ENCODE data around the gene RNF144B. TPM values are rescaled to one million over a fixed set of nuclear protein-coding genes. Genes with fewer than 3 reads are reported as not detected.

Gene RNF144B
- total RNA-seq: 2.1 and 13.2 TPM in 2 replicates

GRCh38 chr6:18387061-18387721 lies at the start of gene RNF144B:
TSS of gene RNF144B (plus strand) at chr6:18387350. CDS start at chr6:18399535, 12,185 bp downstream.

Other genes with a start within 250 kb of the RNF144B start
- gene TPMT, start 232.3 kb upstream of the RNF144B start, total RNA-seq: 8.2 and 11.9 TPM in 2 replicates
- gene KDM1B, start 231.9 kb upstream of the RNF144B start, total RNA-seq: 13.7 and 14.8 TPM in 2 replicates
- 25.4 and 77.6 TPM in 2 replicates for gene DEK, start 122.8 kb upstream of the RNF144B start, total RNA-seq